KMS-11 (cell line): ENCODE results near the gene KAZN.

Experiments
- H2AFZ ChIP-seq: fragments of 200-600 bp; sonication (generic); 2 replicates; pipeline ENCODE4 v1.6.1; 2016; ENCODE audit warnings: antibody characterized with exemption, mixed run types, low read depth
- H3K27ac ChIP-seq: fragments of 200-600 bp; sonication (generic); 2 replicates; pipeline ENCODE4 v1.6.1; 2016; ENCODE audit warnings: mild to moderate bottlenecking, mixed run types
- H3K27me3 ChIP-seq: fragments of 200-600 bp; sonication (generic); 2 replicates; pipeline ENCODE4 v1.6.1; 2017; ENCODE audit warnings: mild to moderate bottlenecking, low read depth, mixed run types, moderate library complexity; ENCODE audit not compliant: insufficient read depth
- H3K36me3 ChIP-seq: fragments of 200-600 bp; sonication (generic); 2 replicates; pipeline ENCODE4 v1.6.1; 2017; ENCODE audit warnings: mild to moderate bottlenecking, mixed run types; ENCODE audit not compliant: insufficient read depth
- H3K4me1 ChIP-seq: fragments of 200-600 bp; sonication (generic); 2 replicates; pipeline ENCODE4 v1.6.1; 2016; ENCODE audit warnings: mild to moderate bottlenecking, low read depth, mixed run types; ENCODE audit not compliant: poor library complexity, severe bottlenecking
- H3K4me2 ChIP-seq: fragments of 200-600 bp; sonication (generic); 2 replicates; pipeline ENCODE4 v1.7.0; 2016; ENCODE audit warnings: mild to moderate bottlenecking, mixed run types
- H3K4me3 ChIP-seq: fragments of 200-600 bp; sonication (generic); IDR thresholded peaks from 2 replicates; pipeline ENCODE4 v1.6.1; 2017; ENCODE audit warnings: low read depth, low read length, mixed read lengths; ENCODE audit not compliant: insufficient read depth
- H3K79me2 ChIP-seq: fragments of 200-600 bp; sonication (generic); 2 replicates; pipeline ENCODE4 v1.6.1; 2016; ENCODE audit warnings: low read depth, mixed run types; ENCODE audit not compliant: insufficient read depth
- H3K9ac ChIP-seq: fragments of 200-600 bp; sonication (generic); 2 replicates; pipeline ENCODE4 v1.6.1; 2016; ENCODE audit warnings: mild to moderate bottlenecking, mixed run types
- H4K20me1 ChIP-seq: fragments of 200-600 bp; sonication (generic); 2 replicates; pipeline ENCODE4 v1.6.1; 2016; ENCODE audit warnings: mild to moderate bottlenecking, mixed run types; ENCODE audit not compliant: insufficient read depth
- CTCF ChIP-seq: fragments of 200-600 bp; sonication (generic); conservative IDR thresholded peaks from 2 replicates; pipeline ENCODE4 v1.6.1; 2017; ENCODE audit warnings: low read depth, mild to moderate bottlenecking, antibody characterized with exemption, low read length, moderate library complexity, mixed read lengths

The KAZN gene

GRCh38 chr1:14994841-14995437 lies 396.5 kb downstream of the KAZN start:
- H3K9ac ChIP-seq = no peak overlapping the region

GRCh38 chr1:14996133-14997050 lies 397.9 kb downstream of the KAZN start:
- H3K4me3 ChIP-seq = no peak overlapping the region
- no peaks in the 10 kb centered on the region for H3K36me3 ChIP-seq
- no peaks in the 10 kb centered on the region for H4K20me1 ChIP-seq
- no peaks in the 10 kb centered on the region for H3K4me1 ChIP-seq
- no peak overlapping the region for H2AFZ ChIP-seq
- TF ChIP-seq CTCF = no peak
- no peak overlapping the region for H3K27ac ChIP-seq
- no peaks in the 10 kb centered on the region for H3K79me2 ChIP-seq
- H3K9ac ChIP-seq = no peak overlapping the region
- no peaks in the 10 kb centered on the region for H3K27me3 ChIP-seq
- no peak overlapping the region for H3K4me2 ChIP-seq

More at GRCh38 chr1:14994841-14995437, 396.5 kb downstream of the KAZN start:
- Histone ChIP-seq H3K4me1 (no peaks in the 10 kb centered on the region), H2AFZ (no peak overlapping the region), H3K27me3 (no peaks in the 10 kb centered on the region), H3K27ac (no peak overlapping the region), H3K79me2 (no peaks in the 10 kb centered on the region), H3K36me3 (no peaks in the 10 kb centered on the region), H4K20me1 (no peaks in the 10 kb centered on the region), H3K4me2 (no peak overlapping the region), H3K4me3 (no peak overlapping the region)
- TF ChIP-seq CTCF = no peak

- Histone ChIP-seq H3K79me2 (no peaks in the 10 kb centered on the region), H4K20me1 (no peaks in the 10 kb centered on the region), H3K4me3 (no peak overlapping the region), H3K4me2 (no peak overlapping the region), H2AFZ (no peak overlapping the region), H3K27me3 (no peaks in the 10 kb centered on the region), H3K9ac (no peak overlapping the region), H3K27ac (no peak overlapping the region), H3K36me3 (no peaks in the 10 kb centered on the region), H3K4me1 (no peaks in the 10 kb centered on the region)
- no peak for TF ChIP-seq CTCF
These were observed 399.3 kb downstream of the KAZN start for GRCh38 chr1:14997646-14998276.

GRCh38 chr1:14999441-14999840 lies 401.0 kb downstream of the KAZN start:
- no peak overlapping the region for H2AFZ ChIP-seq
- no peaks in the 10 kb centered on the region for H4K20me1 ChIP-seq
- no peaks in the 10 kb centered on the region for H3K4me1 ChIP-seq
- H3K79me2 ChIP-seq = no peaks in the 10 kb centered on the region
- TF ChIP-seq CTCF = no peak
- no peak overlapping the region for H3K27ac ChIP-seq
- no peak overlapping the region for H3K9ac ChIP-seq
- H3K4me2 ChIP-seq = no peak overlapping the region
- no peaks in the 10 kb centered on the region for H3K36me3 ChIP-seq
- H3K4me3 ChIP-seq = no peak overlapping the region
- no peaks in the 10 kb centered on the region for H3K27me3 ChIP-seq
